Measurements from ENCODE around the gene ITPR1. TPM values are rescaled to one million over a fixed set of nuclear protein-coding genes. Genes with fewer than 3 reads are reported as not detected.

Gene ITPR1
- total RNA-seq, 1 donor from 2014 or later = 121 TPM

GRCh38 chr3:4664412-4664811 lies 171.3 kb downstream of the ITPR1 start:
- TF ChIP-seq CTCF (IDR thresholded peaks at IDR 0.05) = no peak
- Histone ChIP-seq H3K36me3 (peaks cover 54 to 63% of the 10 kb centered on the region in 2 donors), H3K27me3 (no peaks in the 10 kb centered on the region), H3K4me1 (peaks cover 0 to 3% of the 10 kb centered on the region in 2 donors), H3K27ac (peak overlapping the region in 1 of 2 donors; percentile 37), H3K4me3 (no peak overlapping the region), H3K9me3 (no peaks in the 10 kb centered on the region)
- DNase-seq (ENCODE audit: low spot score in 2 of 2) = no peak
- intact Hi-C loops (cut with DNase I) = no loop called here

GRCh38 chr3:4665197-4665596 lies 172.0 kb downstream of the ITPR1 start:
- Histone ChIP-seq H3K9me3 (no peaks in the 10 kb centered on the region), H3K27ac (peak overlapping the region; percentile 23 to 37), H3K4me1 (peaks cover 0 to 3% of the 10 kb centered on the region in 2 donors), H3K27me3 (no peaks in the 10 kb centered on the region), H3K4me3 (no peak overlapping the region), H3K36me3 (peaks cover 60 to 71% of the 10 kb centered on the region in 2 donors)
- DNase-seq (ENCODE audit: low spot score in 2 of 2) = no peak
- intact Hi-C loops (cut with DNase I) = no loop called here
- TF ChIP-seq CTCF (IDR thresholded peaks at IDR 0.05) = no peak

- Histone ChIP-seq H3K9me3 (no peaks in the 10 kb centered on the region), H3K27ac (peak overlapping the region; percentile 19 to 23), H3K4me1 (peaks cover 0 to 3% of the 10 kb centered on the region in 2 donors), H3K36me3 (peaks cover 69 to 80% of the 10 kb centered on the region in 2 donors), H3K4me3 (no peak overlapping the region), H3K27me3 (no peaks in the 10 kb centered on the region)
- no peak for TF ChIP-seq CTCF (IDR thresholded peaks at IDR 0.05)
- intact Hi-C loops (cut with DNase I) = no loop called here
- no peak for DNase-seq (ENCODE audit: low spot score in 2 of 2)
These were observed 172.9 kb downstream of the ITPR1 start for GRCh38 chr3:4666071-4666470.

- Histone ChIP-seq H3K27me3 (no peaks in the 10 kb centered on the region), H3K9me3 (no peaks in the 10 kb centered on the region), H3K27ac (no peak overlapping the region), H3K4me1 (no peaks in the 10 kb centered on the region), H3K4me3 (no peak overlapping the region), H3K36me3 (peaks cover 71 to 89% of the 10 kb centered on the region in 2 donors)
- intact Hi-C loops (cut with DNase I) = no loop called here
- no peak for DNase-seq (ENCODE audit: low spot score in 2 of 2)
- no peak for TF ChIP-seq CTCF (IDR thresholded peaks at IDR 0.05)
These were observed 177.2 kb downstream of the ITPR1 start for GRCh38 chr3:4670352-4670751.

GRCh38 chr3:4672725-4673275 lies 179.7 kb downstream of the ITPR1 start:
- no peak overlapping the region for H3K4me3 ChIP-seq
- TF ChIP-seq CTCF (IDR thresholded peaks at IDR 0.05) = no peak
- no peak for DNase-seq (ENCODE audit: low spot score in 2 of 2)
- no peaks in the 10 kb centered on the region for H3K27me3 ChIP-seq
- no peaks in the 10 kb centered on the region for H3K4me1 ChIP-seq
- H3K36me3 ChIP-seq = peaks cover 63 to 87% of the 10 kb centered on the region in 2 donors
- no peak overlapping the region for H3K27ac ChIP-seq
- intact Hi-C loops (cut with DNase I) = no loop called here
- no peaks in the 10 kb centered on the region for H3K9me3 ChIP-seq

- Histone ChIP-seq H3K27ac (no peak overlapping the region), H3K4me3 (no peak overlapping the region), H3K4me1 (no peaks in the 10 kb centered on the region), H3K36me3 (peaks cover 65 to 85% of the 10 kb centered on the region in 2 donors), H3K27me3 (no peaks in the 10 kb centered on the region), H3K9me3 (no peaks in the 10 kb centered on the region)
- intact Hi-C loops (cut with DNase I) = no loop called here
- DNase-seq (ENCODE audit: low spot score in 2 of 2) = no peak
- no peak for TF ChIP-seq CTCF (IDR thresholded peaks at IDR 0.05)
These were observed 181.1 kb downstream of the ITPR1 start for GRCh38 chr3:4674216-4674615.
